ENCODE data around the gene SHLD1.

GRCh38 chr20:5714261-5715041 lies 35.8 kb upstream of the SHLD1 start:
- TF ChIP-seq, protein P1, sequence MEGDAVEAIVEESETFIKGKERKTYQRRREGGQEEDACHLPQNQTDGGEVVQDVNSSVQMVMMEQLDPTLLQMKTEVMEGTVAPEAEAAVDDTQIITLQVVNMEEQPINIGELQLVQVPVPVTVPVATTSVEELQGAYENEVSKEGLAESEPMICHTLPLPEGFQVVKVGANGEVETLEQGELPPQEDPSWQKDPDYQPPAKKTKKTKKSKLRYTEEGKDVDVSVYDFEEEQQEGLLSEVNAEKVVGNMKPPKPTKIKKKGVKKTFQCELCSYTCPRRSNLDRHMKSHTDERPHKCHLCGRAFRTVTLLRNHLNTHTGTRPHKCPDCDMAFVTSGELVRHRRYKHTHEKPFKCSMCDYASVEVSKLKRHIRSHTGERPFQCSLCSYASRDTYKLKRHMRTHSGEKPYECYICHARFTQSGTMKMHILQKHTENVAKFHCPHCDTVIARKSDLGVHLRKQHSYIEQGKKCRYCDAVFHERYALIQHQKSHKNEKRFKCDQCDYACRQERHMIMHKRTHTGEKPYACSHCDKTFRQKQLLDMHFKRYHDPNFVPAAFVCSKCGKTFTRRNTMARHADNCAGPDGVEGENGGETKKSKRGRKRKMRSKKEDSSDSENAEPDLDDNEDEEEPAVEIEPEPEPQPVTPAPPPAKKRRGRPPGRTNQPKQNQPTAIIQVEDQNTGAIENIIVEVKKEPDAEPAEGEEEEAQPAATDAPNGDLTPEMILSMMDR (IDR thresholded peaks at IDR 0.05), result no peak
- no peak for TF ChIP-seq POLR2A (IDR thresholded peaks at IDR 0.05)
- no peak for TF ChIP-seq POLR2AphosphoS5 (IDR thresholded peaks at IDR 0.05)

Measured in sigmoid colon (tissue), 4 donors.